NCI-H526 (cell line): ENCODE measurements around the gene ITPR3.

Experiments used
- DNase-seq, 2 experiments: peaks; one replicate each; lab custom pipeline; 2025; lab: John Stamatoyannopoulos, UW

Gene ITPR3

GRCh38 chr6:33638556-33638955 is 17.4 kb downstream of the ITPR3 start:
- DNase-seq = no peak

GRCh38 chr6:33639559-33639958 is 18.4 kb downstream of the ITPR3 start:
- no peak for DNase-seq

GRCh38 chr6:33640361-33640760 is 19.2 kb downstream of the ITPR3 start:
- no peak for DNase-seq

- no peak for DNase-seq
Observed at GRCh38 chr6:33641144-33641543, 20.0 kb downstream of the ITPR3 start.

GRCh38 chr6:33641602-33642001 is 20.5 kb downstream of the ITPR3 start:
- no peak for DNase-seq

GRCh38 chr6:33642897-33643296 is 21.8 kb downstream of the ITPR3 start:
- DNase-seq = no peak

GRCh38 chr6:33651403-33651802 is 30.3 kb downstream of the ITPR3 start:
- DNase-seq = no peak

GRCh38 chr6:33652002-33652401 is 30.9 kb downstream of the ITPR3 start:
- no peak for DNase-seq

- no peak for DNase-seq
Observed at GRCh38 chr6:33654831-33655554, 33.9 kb downstream of the ITPR3 start.

- no peak for DNase-seq
Observed at GRCh38 chr6:33656844-33657243, 35.7 kb downstream of the ITPR3 start.

GRCh38 chr6:33658982-33659689 is 38.0 kb downstream of the ITPR3 start:
- DNase-seq = no peak

- no peak for DNase-seq
Observed at GRCh38 chr6:33659986-33660385, 38.9 kb downstream of the ITPR3 start.

- no peak for DNase-seq
Observed at GRCh38 chr6:33661106-33661838, 40.1 kb downstream of the ITPR3 start.

- no peak for DNase-seq
Observed at GRCh38 chr6:33662318-33662717, 41.2 kb downstream of the ITPR3 start.

- DNase-seq = no peak
Observed at GRCh38 chr6:33663028-33663427, 41.9 kb downstream of the ITPR3 start.

- no peak for DNase-seq
Observed at GRCh38 chr6:33663727-33664449, 42.8 kb downstream of the ITPR3 start.

- DNase-seq = no peak
Observed at GRCh38 chr6:33664506-33665057, 43.5 kb downstream of the ITPR3 start.

GRCh38 chr6:33665957-33666356 is 44.8 kb downstream of the ITPR3 start:
- DNase-seq = no peak

- DNase-seq = no peak
Observed at GRCh38 chr6:33667072-33667471, 46.0 kb downstream of the ITPR3 start.

GRCh38 chr6:33667776-33668175 is 46.7 kb downstream of the ITPR3 start:
- no peak for DNase-seq

- no peak for DNase-seq
Observed at GRCh38 chr6:33668328-33668727, 47.2 kb downstream of the ITPR3 start.

GRCh38 chr6:33668914-33669313 is 47.8 kb downstream of the ITPR3 start:
- DNase-seq = peak in 1 of 2 experiments; percentile 50
